ENCODE results near the gene TP53.

DNA sequence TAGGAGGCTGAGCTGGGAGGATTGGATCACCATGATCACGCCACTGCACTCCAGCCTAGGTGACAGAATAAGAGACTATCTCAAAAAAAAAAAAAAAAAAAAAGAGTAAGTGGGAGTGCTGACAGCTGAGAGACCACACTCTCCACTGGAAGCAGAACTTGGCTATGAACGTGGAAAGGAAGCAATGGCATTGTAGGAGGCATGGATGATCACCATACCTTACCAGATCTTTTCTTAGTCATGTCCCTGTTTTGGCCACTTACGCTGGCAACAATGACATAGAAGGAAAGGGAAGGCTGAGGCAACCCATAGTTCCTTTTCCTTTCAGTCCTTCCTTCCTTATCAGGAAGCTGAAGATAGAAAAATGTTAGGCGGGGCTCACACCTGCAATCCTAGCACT, 40.3 kb downstream of the TP53 start:
- TF ChIP-seq, protein P1, sequence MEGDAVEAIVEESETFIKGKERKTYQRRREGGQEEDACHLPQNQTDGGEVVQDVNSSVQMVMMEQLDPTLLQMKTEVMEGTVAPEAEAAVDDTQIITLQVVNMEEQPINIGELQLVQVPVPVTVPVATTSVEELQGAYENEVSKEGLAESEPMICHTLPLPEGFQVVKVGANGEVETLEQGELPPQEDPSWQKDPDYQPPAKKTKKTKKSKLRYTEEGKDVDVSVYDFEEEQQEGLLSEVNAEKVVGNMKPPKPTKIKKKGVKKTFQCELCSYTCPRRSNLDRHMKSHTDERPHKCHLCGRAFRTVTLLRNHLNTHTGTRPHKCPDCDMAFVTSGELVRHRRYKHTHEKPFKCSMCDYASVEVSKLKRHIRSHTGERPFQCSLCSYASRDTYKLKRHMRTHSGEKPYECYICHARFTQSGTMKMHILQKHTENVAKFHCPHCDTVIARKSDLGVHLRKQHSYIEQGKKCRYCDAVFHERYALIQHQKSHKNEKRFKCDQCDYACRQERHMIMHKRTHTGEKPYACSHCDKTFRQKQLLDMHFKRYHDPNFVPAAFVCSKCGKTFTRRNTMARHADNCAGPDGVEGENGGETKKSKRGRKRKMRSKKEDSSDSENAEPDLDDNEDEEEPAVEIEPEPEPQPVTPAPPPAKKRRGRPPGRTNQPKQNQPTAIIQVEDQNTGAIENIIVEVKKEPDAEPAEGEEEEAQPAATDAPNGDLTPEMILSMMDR (IDR thresholded peaks at IDR 0.05 in 2 of 3, conservative IDR thresholded peaks at IDR 0.05 in 1 of 3; ENCODE audit: control insufficient read depth in 2 of 3, extremely low read depth in 1 of 3, insufficient read depth in 1 of 3, low read depth in 3 of 3, low read length in 3 of 3) = no peak
- TF ChIP-seq, protein P2, sequence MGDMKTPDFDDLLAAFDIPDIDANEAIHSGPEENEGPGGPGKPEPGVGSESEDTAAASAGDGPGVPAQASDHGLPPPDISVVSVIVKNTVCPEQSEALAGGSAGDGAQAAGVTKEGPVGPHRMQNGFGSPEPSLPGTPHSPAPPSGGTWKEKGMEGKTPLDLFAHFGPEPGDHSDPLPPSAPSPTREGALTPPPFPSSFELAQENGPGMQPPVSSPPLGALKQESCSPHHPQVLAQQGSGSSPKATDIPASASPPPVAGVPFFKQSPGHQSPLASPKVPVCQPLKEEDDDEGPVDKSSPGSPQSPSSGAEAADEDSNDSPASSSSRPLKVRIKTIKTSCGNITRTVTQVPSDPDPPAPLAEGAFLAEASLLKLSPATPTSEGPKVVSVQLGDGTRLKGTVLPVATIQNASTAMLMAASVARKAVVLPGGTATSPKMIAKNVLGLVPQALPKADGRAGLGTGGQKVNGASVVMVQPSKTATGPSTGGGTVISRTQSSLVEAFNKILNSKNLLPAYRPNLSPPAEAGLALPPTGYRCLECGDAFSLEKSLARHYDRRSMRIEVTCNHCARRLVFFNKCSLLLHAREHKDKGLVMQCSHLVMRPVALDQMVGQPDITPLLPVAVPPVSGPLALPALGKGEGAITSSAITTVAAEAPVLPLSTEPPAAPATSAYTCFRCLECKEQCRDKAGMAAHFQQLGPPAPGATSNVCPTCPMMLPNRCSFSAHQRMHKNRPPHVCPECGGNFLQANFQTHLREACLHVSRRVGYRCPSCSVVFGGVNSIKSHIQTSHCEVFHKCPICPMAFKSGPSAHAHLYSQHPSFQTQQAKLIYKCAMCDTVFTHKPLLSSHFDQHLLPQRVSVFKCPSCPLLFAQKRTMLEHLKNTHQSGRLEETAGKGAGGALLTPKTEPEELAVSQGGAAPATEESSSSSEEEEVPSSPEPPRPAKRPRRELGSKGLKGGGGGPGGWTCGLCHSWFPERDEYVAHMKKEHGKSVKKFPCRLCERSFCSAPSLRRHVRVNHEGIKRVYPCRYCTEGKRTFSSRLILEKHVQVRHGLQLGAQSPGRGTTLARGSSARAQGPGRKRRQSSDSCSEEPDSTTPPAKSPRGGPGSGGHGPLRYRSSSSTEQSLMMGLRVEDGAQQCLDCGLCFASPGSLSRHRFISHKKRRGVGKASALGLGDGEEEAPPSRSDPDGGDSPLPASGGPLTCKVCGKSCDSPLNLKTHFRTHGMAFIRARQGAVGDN (IDR thresholded peaks at IDR 0.05) = no peak
- TF ChIP-seq POLR2AphosphoS5 (IDR thresholded peaks at IDR 0.05; ENCODE audit: low read length) (no peak), ZNF274 (IDR thresholded peaks at IDR 0.05; ENCODE audit: insufficient read depth, insufficient read length) (no peak), CHD1 (IDR thresholded peaks at IDR 0.05; ENCODE audit: low read depth, low read length) (no peak), ZNF24 (IDR thresholded peaks at IDR 0.05) (no peak), YBX1 (IDR thresholded peaks at IDR 0.05) (no peak), POLR2A (IDR thresholded peaks at IDR 0.05; ENCODE audit: low read depth, low read length) (no peak), FOXK2 (IDR thresholded peaks at IDR 0.05) (no peak)

Data from GM12878 (cell line).